Stimulated activated CD8-positive, alpha-beta memory T cell treated with anti-CD3 and anti-CD28 coated beads, Interleukin-2, amount 100 ng/mL, for 1 hour (primary cell): ENCODE results near the gene SIKE1.
"Not testable (repeated sequence)": the region's sequence is repeated elsewhere in the genome, so short reads cannot be mapped to it uniquely, and the experiment has no call there.

Experiments used
- DNase-seq, 2 donors: peaks; one replicate each; pipeline ENCODE4 v3.0.0-alpha.2; 2020; ENCODE audit warnings: low read depth in 2 of 2

The SIKE1 gene

GRCh38 chr1:114755006-114755931 lies 25.2 kb downstream of the SIKE1 start:
- no peak for DNase-seq

DNA sequence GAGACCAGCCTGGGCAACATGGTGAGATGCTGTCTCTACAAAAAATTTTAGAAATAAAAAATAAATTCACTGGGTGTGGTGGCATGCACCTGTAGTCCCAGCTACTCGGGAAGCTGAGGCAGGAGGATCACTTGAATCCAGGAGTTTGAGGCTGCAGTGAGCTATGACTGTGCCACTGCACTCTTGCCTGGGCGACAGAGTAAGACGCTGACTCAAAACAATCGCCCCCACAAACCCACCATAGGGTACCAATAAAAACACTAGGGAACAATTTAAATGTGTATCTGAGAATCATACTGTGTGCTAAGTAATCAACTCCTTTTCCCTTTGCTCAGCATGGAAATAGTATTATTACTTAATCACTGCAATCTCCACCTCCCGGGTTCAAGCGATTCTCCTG lies 26.8 kb downstream of the SIKE1 start:
- not testable (repeated sequence) for DNase-seq

DNA sequence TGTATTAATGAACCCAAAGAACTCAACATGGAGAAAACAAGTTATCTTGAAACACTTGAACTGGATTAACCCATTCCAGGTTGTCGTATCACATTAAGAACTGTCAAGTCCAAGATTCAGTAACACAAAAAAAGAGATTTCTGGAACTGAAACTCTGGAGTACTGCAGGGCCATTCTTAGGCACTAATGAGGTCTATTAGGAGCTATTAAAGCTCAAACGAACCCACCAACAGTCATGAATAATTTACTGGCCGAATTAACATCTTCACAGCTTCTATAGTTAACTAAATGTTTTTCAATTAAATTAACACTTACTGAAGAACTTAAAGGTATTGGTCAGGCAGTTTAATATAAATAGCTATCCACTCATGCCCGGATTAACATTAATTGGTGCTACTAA lies 27.3 kb downstream of the SIKE1 start:
- no peak for DNase-seq

- no peak for DNase-seq
These were observed 29.7 kb downstream of the SIKE1 start for GRCh38 chr1:114750780-114751179.

DNA sequence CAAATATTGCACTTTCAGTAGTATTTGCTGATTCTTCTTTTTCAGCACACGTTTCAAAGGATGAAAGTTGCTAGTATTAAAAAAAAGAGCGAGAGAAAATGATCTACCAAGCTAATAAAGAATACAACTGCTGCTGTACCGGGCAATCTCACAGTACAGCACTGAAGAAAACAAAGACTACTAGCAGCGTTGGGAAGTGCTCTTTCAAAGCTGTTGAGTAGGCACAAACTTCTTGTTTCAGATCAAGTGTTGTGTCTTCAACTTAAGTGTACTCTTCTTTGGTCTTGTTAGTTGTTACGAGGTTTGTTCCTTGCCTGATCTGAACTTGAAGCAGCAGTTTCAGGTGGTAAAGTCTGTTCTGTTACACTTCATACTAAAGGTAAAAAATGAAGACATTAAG lies 30.6 kb downstream of the SIKE1 start:
- DNase-seq, result no peak

DNA sequence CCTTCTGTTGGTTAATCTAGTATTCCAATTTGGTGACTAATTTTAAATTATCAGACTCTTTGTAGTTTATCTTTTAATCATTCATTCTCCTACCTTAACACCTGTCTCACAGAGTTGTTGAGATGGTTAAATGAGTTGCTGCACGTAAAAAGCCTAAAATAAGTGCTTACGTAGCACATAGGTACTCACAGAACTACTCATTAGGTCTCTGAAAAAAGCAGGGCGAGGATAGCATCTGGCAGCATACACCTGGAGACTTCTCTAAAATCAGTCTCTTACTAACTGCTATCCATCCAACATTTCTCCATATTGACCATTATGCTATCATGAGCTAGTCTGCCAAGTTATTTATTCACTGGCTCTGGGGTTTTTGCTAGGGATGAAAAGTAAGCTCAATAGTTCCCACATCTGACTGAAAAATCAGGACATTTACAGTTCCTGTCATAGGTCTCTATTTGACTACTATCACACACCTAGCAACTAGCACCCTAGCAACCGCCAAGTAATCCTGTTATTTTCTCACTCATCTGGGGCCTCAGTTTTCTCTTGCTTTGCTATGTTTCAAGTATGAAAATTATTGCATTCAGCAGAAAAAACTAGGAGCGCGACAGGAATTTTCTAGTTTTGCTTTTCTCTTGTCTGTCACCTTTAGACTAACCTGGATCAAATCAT lies 33.9 kb downstream of the SIKE1 start:
- DNase-seq, result no peak

- no peak for DNase-seq
These were observed 35.2 kb downstream of the SIKE1 start for GRCh38 chr1:114745291-114745690.

DNA sequence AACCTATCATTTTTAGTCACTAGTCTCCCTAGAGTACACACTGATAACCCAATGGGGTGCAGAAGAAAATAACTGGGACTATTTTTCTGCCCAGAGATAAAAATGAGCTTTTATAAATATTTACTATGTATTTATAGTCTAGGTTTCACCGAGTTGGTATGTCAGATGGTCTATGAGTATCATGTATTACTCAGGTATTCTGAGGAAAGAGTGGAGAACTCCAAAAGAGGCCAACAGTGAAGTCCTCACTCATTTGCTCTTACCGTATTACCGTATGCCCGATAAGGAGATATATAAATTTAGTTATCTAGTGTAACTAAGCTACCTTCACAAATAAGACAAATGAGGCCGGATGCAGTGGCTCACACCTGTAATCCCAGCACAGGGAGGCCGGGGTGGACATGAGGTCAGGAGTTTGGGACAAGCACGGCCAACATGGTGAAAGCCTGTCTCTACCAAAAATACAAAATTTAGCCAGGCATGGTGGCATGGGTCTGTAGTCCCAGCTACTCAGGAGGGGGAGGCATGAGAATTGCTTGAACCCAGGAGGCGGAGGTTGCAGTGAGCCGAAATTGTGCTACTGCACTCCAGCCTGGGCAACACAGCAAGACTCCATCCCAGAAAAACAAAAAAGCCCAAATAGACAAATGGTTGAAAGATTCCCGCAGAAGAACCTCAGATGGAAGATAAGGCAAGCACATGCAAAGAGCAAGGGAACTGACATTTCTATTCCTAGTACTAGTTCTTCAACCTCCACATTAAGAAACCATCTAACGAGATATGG lies 38.3 kb downstream of the SIKE1 start:
- no peak for DNase-seq

GRCh38 chr1:114740331-114740730 lies 40.2 kb downstream of the SIKE1 start:
- no peak for DNase-seq

- no peak for DNase-seq
These were observed 43.1 kb downstream of the SIKE1 start for GRCh38 chr1:114737314-114737849.

DNA sequence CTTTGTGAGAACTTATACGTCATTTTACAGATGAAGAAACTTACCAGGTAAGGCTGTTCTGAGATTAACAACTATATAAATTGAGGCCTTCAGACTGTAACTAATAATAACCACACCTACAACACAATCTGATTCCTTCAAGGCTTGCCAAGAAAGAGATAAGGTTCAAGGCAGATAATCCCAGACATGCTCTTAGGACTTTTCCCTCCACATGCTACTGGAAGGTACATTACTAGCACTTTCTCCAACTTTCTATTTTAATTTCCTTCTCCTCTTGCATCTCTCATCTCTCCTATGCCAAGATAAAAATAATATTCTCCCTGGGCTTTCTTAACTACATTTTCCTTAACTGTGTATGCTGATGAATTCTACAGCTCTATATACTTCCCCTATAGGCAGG lies 45.0 kb downstream of the SIKE1 start:
- no peak for DNase-seq

GRCh38 chr1:114729782-114730181 lies 50.7 kb downstream of the SIKE1 start:
- DNase-seq, result no peak

GRCh38 chr1:114728553-114728952 lies 51.9 kb downstream of the SIKE1 start:
- no peak for DNase-seq

GRCh38 chr1:114725230-114725629 lies 55.3 kb downstream of the SIKE1 start:
- DNase-seq, result no peak

DNA sequence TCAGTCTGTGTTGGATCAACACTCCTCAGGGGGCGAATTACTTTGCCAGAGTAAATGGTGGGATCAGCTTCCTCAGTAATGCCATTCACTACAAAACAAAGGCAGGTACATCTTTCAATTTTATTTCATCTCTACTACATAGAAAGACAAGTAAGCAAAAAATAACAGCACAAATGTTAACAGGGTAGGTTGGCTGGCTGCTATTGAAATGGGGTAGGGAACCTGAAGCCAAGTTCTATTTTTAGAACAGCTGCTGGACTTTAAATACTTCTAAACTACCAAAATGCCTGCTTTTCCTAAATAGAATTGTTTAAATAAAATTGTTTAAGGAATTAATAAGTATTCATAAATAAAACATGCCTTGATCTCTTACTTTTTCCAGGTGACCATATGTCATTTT lies 56.6 kb downstream of the SIKE1 start:
- DNase-seq, result no peak

DNA sequence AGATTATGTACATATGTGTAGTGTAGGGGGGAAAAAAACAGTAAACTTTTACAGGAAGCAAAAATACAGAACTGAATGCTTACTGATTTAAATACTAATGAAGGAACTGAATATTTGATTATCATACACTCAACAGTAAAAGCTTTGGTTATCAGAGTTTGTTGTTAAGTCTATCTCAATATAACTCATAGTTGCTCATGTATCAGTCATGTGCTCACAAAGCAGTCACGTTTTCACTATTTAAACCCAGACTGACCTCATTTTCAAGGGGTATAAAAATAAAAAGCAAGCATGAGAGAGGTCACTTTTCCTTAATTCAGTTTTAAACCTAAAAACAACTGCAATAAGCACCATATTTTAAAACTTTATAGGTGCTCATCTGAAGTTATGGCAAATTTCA lies 57.0 kb downstream of the SIKE1 start:
- DNase-seq, result no peak

DNA sequence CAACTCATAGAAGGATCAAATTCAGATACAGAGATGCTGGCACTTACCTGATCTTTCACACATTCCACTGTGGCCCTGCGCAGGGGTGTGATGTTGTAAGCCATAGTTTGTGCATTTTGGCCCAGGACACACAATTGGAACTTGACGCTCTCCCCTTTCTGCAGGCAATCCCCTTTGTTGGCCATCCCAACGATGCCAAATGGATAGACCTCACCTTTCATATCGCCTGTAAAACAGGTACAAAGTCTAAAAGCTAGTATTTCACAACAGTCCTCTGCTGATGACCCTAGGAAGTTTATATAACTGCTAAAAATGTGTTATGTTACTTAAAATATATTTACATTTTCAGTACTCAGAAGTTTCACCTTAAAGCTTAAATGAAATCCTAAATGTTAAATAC lies 60.0 kb downstream of the SIKE1 start:
- no peak for DNase-seq
